Measurements from ENCODE around the gene IL1RN.

The IL1RN gene

DNA sequence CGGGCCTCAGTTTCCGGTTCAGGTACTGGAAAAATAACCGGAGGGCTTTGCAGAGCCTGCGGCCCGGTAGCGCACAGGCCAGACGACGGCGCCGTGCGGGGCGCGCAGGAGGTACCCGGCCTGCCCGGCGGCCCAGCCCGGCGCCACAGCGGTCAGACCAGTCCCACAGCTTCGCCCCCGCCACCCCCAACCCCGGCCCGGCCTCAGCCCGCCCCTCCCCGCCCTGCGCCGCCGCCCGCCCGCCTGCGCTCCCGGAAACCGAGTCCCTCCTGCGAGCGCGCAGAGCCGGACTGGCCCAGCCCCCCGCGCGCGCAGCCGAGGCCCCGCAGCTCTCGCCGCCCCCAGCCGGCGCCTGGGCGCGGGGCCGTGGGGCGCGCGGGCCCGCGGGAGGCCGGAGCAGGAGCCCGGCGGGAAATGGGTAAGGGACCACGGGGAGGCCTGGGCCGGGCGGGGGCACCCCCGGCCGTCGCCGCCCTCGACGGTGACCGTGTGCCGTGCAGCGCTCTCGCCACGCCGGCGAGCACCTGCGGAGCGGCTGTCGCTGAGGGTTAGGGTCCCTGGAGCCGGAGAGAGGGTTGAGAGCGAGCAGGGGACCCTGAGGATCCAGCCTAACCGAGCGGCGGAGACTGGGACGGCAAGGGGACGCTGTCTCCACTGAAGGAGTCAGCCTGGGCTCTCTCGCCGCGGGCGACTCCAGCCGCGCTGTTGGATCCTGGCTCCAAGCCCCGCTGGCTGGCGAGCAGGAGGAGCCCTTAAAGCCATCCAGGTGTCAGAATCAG, 29.9 kb downstream of the IL1RN start:
- DNase-seq = peak; percentile 31 to 65 (median 47)

DNA sequence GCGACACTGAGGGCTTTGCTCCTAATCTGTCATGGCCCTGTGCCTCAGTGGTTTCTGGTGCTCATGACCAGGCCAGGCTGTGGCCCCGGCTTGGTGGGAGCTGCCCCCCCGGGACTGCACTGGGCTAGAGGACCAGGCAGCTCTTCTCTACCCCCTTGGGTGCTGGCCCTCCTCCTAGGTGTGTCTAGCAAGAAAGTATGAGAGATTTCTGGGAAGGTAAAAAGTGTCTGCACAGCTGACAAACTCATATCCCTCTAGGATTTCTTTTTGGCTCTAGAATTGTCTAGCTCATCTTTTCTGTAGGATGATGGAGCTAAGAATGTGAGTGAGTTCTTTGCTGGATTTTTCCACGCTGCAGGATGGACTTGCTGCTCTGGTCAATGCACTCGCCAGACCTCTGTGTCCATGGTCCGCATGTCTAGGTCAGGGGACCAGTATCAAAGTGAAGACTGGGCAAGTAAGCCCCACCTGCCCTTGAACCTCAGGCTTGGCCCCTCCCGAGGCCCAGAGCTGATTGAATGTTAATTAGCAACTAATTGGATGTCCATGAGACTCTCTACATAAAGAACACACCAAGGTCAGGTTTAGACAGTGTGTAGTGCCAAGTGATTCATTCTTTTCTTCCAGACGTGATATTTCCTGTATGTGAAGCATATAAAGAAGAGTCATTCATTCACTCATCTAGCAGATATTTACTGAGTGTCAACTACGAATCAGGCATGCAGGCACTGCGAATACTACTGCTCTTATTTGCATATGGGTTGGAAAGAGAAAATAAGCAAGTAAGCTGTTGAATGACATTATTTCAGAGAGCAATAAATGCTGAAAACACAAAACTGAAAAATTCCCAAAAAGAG, 30.7 kb downstream of the IL1RN start:
- DNase-seq = peak in 2 of 3 donors; percentile 30 to 48

DNA sequence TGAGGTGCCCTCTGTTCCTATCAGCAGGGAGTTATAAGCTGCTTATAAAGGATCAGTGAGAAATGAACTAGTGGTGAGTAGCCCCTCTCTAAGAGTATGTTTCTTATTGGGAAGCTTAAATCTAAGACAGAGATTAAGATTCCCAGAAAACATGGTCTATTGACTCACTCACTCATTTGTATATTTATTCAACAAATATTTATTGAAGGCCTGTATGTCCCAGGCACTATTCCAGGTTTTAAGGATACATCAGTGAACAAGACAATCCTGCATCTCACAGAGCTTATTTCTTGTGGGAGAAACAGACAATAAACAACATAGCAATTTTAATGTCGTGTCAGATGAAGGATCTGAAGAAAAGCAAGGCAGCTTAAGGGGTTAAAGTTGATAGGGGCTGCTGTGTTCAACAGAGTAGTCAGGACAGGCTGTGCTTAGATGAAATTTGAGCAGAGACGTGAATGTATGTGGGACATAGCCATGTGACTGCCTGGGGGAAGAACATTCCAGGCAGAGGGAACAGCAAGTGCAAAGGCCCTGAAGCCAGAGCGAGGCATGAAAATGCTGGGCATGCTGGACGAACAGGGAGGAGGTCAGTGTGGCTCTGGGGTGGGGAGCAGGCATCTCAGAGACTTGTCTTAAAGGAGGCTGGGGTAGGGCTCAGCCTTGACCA, 31.6 kb downstream of the IL1RN start:
- no peak for DNase-seq

DNA sequence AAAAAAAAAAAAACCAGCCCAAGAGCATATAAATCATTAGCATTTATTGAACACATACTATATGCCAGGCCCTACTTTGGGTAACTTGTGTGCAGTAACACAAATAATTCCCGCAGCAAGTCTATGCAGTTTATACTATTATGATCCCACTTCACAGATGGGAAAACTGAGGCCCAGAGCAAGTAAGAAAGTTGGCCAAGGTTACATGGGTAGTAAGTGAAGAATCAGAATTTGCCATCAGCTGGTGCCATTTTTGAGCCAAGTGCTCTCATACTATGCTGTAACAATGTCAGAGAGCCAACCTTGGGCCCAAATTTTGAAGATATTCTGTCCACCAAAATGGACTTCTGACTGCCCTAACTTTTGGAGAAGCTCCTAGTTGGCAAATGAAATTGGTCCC, 32.9 kb downstream of the IL1RN start:
- no peak for DNase-seq

DNA sequence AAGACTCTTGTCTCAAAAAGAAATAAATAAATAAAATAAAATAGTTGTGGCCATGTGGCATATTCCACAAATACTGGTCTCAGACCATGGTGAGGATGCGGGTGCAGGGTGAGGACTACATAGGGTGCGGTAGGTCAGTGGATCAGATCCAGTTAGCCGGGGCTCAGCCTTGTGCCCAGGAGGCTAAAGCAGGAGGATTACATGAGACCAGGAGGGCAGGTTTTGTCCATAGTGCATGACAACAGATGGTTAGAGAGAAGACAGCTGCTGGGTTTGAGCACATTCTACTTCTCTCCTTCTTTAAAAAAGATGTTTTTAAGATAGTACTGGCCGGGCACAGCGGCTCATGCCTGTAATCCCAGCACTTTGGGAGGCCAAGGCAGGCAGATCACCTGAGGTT, 33.6 kb downstream of the IL1RN start:
- DNase-seq = no peak

DNA sequence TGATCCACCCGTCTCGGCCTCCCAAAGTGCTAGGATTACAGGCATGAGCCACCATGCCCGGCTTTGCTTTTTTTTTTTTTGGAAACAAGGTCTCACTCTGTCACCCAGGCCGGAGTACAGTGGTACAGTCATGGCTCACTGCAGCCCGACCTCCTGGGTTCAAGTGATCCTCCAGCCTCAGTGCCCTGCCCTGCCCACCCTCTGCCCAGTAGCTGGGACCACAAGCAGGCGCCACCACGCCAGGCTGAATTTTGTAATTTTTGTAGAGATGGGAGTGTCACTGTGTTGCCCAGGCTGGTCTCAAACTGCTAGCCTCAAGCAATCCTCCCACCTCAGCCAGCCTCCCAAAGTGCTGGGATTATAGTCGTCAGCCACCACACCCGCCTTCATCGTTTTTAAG, 34.8 kb downstream of the IL1RN start:
- DNase-seq = no peak

DNA sequence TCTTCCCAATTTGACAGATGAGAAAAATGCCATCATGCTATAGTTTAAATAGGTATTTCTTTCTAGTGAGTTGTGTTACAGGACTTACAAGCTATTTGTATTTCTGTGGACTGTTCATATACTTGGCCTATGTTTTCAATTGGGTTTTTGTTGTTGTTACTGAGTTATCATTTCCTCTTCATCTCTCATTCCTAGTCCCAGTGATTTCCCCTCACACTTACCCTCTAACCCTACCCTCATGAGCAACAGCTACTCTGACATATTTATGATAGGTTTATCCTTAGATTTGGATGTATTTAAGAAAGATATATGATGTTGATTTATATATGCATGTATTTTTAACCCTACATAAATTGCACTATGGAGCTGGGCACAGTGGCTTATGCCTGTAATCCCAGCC, 35.5 kb downstream of the IL1RN start:
- DNase-seq = no peak

DNA sequence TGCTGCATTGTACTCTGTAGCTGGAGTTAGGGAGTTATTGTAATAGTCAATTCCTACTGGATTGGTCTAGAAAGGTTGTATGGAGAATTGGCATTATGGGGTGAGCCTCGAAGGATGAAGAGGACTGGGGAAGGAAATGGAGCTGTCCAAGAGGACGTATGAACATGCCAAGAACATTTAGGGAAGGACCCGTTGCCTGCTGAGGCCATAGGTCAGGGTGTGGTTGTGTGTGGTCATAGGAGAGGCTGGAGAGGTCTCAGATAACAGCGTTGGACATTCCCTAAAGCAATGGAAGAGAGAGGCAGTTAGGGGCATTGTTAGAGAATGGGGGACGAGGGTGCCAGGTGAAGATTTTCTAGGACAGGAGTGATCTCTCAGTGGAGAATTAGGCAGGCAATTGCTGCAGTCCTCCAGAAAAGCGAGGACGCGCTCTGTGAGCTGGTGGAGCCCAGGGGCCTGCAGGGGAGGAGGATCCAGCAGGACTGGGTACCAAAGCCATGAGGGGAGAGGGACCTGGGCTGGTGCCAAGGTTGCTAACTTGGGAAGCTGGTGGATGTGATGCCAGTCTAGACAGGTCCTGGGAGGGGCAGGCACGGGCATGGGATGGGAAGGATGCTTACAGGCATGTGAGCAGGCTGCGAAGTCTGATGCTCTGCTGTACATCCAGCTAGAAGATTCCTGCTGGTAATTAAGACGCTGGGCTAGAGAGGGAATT, 37.0 kb downstream of the IL1RN start:
- DNase-seq = no peak

DNA sequence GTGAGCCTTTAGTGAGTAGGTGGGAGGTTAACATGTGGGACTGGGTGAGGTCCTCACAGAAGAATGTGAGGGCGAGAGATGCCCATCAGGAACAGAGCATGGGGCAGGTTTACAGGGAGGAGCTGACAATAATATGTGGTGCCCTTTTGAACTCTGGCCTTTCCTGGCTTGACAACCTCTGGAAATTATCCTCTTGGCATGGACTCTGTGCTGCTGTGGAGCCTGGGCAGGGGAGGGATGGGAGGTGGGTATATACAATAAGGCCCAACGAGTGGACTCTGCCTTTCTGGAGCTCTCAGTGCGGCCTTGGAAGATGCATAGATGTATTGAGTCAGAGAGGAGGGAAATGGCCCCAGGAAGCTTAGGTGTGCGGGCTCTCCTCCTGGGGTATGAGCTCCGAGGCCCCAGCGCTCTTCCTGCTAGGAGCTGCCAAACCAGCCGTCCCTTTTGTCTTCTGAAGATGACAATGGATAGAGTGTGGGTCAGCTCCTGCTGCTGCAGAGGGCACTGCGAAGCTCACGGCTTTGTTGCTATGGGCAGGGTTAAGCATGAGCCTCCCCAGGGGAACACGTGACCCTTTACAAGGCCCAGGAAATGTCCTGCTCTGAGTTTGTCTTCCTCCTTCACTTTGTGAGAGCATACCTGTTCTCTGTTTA, 37.7 kb downstream of the IL1RN start:
- DNase-seq = no peak

DNA sequence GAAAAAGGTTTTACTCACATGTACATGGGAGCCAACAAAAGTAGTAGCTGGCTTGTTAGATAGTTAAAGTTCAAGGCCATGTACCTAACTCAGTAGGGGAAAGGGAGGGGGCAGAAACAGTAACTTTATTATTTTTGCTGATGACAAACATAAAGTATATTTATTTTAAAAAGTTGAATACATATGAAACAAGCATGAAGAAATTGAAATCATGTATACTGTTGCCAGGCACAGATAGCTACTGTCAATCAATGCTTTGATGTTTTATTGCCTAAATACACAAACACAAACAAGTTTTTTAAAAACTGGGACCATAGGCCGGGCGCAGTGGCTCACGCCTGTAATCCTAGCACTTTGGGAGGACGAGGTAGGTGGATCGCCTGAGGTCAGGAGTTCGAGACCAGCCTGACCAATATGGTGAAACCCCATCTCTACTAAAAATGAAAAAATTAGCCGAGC, 38.8 kb downstream of the IL1RN start:
- DNase-seq = no peak

DNA sequence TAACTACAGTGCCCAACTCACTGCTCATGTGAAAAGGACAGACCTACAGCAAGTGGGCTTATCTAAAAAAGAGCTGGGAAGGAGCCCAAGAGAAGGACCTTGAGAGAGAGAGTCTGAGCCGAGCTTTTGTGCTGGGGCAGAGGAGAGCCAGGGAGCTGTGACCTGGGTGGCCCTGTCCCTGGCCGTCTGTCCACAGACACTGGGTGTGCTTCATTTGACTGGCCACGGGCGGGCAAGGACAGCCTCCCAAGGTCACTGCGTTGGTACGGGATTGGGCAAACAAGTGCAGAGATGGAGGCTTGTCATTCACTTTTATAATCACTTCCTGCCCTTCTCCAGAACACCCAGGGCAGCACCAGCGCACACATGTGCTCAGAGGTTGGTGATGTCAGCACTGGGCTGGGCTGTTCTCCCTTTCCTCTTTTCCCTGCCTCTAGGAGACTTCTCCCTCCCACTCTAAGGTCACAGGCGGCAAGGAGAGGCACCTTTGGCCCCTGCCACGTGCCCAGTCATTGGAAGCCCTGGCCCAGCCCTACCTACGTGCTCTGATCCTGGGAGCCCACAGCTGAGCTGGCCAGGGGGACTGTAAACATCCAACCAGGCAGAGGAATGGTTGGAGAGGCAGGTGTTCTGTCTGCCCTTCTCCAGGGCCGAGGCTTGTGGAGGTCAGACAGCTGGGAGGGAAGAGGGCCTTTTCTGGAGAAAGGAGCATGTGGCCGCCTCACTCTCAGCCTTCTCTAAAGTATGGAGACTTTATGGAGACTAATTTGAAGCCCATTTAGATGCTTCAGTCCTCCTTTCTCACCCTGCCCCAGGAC, 39.9 kb downstream of the IL1RN start:
- DNase-seq = peak; percentile 79 to 86 (median 83)

DNA sequence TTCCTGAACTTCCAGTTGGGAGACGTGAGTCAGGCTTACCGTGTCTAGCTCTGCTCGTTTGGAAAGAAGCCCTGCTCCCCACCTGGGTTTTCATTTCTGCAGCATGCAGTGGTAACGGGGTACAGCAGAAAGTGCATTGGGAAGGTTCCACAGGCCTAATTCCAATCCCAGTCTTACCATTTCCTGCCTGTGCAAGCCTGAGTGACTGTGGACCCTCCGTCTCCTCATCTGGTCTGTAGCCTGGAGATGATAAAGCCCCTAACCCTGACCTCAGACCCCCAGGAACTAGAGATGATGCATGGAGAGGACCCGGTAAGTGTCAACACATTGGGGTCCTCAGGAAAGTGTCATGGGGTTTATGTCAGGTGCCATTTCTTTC, 40.6 kb downstream of the IL1RN start:
- no peak for DNase-seq

DNA sequence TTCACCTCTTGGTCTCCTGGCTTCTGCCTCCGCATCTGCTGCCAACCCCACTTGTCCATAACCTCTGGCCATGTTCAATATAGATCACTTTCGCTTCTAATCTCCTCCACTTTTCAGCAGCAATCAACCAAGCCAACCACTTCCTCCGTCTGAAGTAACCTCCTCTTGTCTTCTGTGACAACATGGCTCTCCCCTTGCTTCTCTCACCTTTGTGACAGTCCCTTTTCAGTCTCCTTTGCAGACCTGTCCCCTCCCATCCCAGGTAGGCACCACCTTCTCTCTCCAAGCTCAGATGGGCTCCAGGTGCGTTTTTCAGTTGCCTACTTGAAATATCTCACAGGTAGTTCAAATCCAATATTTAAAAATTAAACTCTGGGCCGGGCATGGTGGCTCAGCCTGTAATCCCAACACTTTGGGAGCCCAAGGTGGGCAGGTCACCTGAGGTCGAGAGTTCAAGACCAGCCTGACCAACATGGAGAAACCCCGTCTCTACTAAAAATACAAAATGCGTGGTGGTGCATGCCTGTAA, 41.7 kb downstream of the IL1RN start:
- DNase-seq = no peak

DNA sequence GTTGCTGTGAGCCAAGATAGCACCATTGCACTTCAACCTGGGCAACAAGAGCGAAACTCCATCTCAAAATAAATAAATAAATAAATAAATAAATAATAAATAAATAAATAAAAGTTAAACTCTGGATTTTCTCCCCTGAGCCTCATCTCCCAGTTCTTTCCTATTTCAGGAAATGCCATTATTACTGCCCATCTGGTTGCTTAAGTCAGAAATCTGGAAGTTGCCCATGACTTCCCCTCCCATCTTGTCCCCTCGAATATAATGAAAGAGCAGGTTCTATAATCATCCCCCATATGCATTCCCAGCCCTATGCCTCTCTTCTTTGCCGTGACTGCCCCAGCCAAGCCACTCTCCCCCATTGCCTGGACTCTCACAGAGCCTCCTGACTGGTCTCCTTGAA, 42.2 kb downstream of the IL1RN start:
- peak; percentile 60 to 73 (median 65) for DNase-seq

DNA sequence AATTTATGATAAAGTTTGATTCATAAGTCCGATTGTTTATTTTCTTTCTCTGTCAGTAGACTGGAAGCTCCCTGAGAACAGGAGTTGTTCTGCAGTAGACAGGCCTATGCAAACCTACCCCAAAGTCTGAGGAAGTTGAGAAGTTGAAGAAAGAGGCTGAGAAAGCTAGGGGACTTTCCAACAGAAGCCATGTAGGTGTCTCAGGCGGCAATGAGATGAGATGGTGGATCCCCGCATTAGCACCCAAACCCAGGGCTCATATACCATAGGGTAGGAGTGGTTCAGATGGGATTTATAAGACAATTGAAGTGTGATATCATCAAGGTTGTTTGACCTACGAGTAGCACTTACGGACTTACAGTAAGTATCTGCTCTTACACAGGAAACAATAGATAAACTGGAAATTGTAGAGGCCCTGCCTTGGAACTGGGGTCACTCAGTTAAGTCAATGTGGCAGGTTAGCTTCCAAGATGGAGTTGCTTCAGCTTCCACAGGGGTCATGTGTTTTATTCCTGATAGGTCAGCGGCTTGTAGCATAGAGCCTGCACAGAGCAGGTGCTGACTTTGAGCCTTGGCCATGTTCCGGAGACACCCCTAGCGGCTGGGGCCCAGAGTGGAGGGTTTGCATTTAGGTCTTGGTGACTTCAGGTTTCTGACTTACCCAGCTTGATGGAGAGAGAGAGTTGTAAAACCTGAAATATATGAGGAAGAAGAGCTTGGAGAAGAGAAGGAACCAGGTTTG, 44.1 kb downstream of the IL1RN start:
- peak; percentile 55 to 64 (median 59) for DNase-seq

DNA sequence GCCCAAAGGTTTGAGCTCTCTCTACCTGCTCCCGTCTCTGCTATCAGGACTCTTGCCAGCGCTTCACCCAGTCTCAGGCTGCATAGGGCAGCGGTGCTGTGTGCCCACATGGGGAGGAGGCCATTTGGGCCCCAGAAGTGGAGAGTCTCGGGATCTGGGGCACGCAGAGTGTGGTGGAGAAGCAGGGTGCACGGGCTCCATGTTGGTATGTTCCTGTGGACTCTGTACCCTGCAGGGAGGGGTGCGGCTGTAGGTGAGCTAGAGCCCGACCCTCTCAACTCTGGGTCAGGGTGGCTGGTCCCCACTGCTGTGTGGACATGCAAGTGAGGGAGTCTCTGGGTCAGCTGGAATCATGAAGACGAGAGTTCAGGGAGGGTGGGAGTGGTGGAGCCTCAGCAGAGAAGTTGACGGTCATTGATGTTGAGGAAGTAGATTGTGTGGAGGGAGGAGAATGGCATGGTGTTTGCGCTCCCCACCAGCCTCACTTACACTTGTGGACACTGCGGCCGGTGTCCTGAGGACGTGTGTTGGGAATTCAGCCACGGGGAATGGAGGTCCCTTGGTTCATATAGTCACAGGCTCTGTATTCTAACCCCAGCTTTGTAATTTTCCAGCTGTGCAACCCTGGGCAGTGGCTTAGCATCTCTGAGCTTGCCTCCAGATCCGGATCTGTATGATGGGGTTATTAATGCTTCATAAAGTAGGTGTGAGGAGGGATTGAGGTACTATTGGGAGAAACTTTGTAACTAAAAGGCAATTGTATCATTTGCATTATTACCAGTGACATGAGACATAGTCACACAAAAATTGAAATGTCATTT, 45.5 kb downstream of the IL1RN start:
- DNase-seq = no peak

DNA sequence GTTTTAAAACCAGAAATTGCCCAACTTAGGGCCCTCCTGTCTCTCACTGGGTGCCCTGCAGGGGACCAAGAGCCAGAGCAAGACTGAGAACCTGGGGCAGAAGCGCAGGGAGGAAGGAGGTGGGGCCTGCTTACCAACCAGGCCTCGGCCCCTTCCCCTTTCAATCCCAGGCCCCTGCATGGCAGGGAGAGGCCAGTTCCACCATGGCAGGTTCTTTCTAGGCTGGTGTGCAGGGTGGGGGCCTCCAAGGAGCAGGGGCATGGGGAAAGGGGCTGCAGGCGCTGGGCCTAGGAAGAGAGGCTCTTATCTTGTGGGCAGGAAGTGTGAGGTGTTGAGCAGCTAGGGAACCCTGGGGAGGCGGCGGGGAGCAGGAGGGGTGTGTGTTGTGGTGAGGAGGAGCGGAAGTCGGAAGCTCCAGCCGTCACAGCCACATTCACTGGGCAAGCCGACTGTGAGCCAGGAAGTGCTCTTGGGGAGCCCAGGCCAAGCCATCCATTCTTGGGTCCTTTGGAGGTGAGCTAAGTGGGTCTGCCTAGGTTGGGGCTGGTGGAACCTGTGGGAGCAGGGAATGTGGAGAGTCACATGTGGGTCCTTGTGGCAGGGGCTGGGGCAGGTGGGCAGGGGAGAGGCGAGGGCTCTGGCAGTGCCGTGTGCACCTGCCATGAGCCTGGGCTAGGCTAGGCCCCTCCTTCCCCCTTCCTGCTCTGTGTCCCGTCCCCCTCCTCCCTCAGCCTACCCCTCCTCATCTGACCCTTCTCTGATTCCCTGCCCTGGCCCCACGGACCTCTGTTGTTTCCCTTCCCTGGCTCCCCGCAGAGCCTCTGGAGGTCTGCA, 46.4 kb downstream of the IL1RN start, which contains the start of gene PSD4:
Gene PSD4 (plus strand): TSS at position 430 of the 834 bp plus-strand sequence. CDS start 8,486 bp downstream, outside the sequence.
- DNase-seq = peak; percentile 80 to 85 (median 82)

DNA sequence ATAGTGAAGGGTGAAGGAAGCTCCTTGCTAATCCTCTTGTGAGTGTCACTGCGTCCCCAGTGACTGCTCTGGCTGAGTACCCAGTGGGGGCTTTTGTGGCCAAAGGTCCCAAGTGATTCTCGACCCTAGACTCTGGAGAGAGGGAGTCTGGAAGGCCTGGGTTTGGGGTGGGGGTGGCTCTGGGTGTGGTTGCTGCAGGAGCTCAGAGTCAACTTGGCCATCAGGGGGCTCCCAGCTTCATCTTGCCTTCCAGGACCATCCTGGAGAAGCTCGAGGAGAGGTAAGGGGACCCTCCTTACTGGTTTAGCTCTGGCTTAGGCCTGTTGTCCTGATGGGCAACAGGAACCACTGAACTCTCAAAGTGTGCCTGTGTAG, 47.0 kb downstream of the IL1RN start:
- peak in 1 of 3 donors; percentile 16 for DNase-seq

Measured in suppressor macrophage treated with lipopolysaccharide for 1 hour (primary cell).